H1 (cell line): ENCODE results near the gene BMI1. TPM values are rescaled to one million over a fixed set of nuclear protein-coding genes. Genes with fewer than 3 reads are reported as not detected.

Experiments
- ASH2L ChIP-seq: fragments of 200-600, 300-600 bp; sonication (generic); IDR thresholded peaks from one replicate; pipeline ENCODE4 v1.7.1; 2017; ENCODE audit warnings: low read length
- FOSL1 ChIP-seq: IDR thresholded peaks from 2 replicates; pipeline ENCODE4 v1.6.1; 2011; ENCODE audit warnings: mild to moderate bottlenecking, low read depth, low read length, moderate library complexity; ENCODE audit not compliant: insufficient read depth
- TAF1 ChIP-seq: IDR thresholded peaks from 2 replicates; pipeline ENCODE4 v1.6.1; 2011; ENCODE audit warnings: mild to moderate bottlenecking, low read depth, low read length
- polyA plus RNA-seq, 7 experiments: library from polyadenylated mRNA; depleted of rRNA in 3 of 7; stranded (reverse) in 5 of 7; unstranded in 2 of 7; fragments of >200 nt in 5 of 7; fragments of 200-250 nt in 2 of 7; gene quantifications; 1 replicate in 5 of 7; 2 replicates in 1 of 7; 4 replicates in 1 of 7; pipeline versions ENCODE4 v1.2.1 to v1.2.3, GENCODE V29; 2011 to 2013; ENCODE audit warnings: missing spikeins in 2 of 7, mixed read lengths in 2 of 7
- total RNA-seq: library from RNA; stranded (reverse); fragmentation: NEBNext Ultra II Directional; extraction: Animal tissue kit (Norgen Biotek cat#: 25700); gene quantifications from 2 replicates; pipeline ENCODE4 v1.2.1, GENCODE V29; 2021
- TF ChIP-seq, protein P1 (sequence below): IDR thresholded peaks from 2 replicates; pipeline ENCODE4 v1.6.1; 2012; ENCODE audit warnings: inconsistent platforms

The BMI1 gene
- total and polyA plus RNA-seq, 2 of the 8 experiments (the other 6 are each of a cell fraction or from before 2014, with no cell fraction given), result 2.8 to 10.7 TPM

DNA sequence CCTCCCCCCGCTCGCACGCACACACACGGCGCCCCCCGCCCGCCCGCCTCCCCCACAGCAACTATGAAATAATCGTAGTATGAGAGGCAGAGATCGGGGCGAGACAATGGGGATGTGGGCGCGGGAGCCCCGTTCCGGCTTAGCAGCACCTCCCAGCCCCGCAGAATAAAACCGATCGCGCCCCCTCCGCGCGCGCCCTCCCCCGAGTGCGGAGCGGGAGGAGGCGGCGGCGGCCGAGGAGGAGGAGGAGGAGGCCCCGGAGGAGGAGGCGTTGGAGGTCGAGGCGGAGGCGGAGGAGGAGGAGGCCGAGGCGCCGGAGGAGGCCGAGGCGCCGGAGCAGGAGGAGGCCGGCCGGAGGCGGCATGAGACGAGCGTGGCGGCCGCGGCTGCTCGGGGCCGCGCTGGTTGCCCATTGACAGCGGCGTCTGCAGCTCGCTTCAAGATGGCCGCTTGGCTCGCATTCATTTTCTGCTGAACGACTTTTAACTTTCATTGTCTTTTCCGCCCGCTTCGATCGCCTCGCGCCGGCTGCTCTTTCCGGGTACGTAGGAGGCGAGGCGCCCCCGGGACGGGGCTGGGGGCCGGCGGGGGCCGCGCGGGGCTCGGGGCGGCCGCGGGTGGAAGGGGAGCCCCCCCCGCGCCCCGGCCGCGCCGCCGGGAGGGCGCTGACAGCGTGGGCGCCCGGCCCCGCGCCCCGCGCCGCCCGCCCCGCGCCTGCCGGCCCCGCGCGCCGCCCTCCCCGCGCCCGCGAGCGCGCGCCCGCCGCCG, 441 bp downstream of the BMI1 start (continued):
- TF ChIP-seq FOSL1, result no peak
- TF ChIP-seq, protein P1, sequence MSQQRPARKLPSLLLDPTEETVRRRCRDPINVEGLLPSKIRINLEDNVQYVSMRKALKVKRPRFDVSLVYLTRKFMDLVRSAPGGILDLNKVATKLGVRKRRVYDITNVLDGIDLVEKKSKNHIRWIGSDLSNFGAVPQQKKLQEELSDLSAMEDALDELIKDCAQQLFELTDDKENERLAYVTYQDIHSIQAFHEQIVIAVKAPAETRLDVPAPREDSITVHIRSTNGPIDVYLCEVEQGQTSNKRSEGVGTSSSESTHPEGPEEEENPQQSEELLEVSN, result peak; percentile 45; the same call in 1 of the 2 replicates
- peak; percentile 60; the same call in 1 of the 2 replicates for TF ChIP-seq TAF1
- TF ChIP-seq ASH2L, result peak; percentile 69
